HepG2 (cell line): Measurements from ENCODE around the gene METTL16. TPM values are rescaled to one million over a fixed set of nuclear protein-coding genes. Genes with fewer than 3 reads are reported as not detected.

Source experiments
- ATAC-seq: fragments of 200-7000 bp; cut with Tn5 transposase; 3 replicates; pipeline ENCODE4 v1.9.1; 2020; ENCODE audit warnings: mild to moderate bottlenecking, moderate library complexity
- BruUV-seq: library from RNA; stranded (reverse); fragments of 400-500 nt; replicated peaks from 2 replicates; lab custom pipeline; 2021; lab: Mats Ljungman, UMichigan
- CTCF ChIA-PET: fragments of 300-600 bp; formaldehyde crosslinking; extraction: SDS; loops from one replicate; lab custom pipeline; 2021; ENCODE audit warnings: low total read pairs, inconsistent platforms, low intra/inter-chr PET ratio; lab: Yijun Ruan, JAX
- POLR2A ChIA-PET: fragments of 350-600 bp; sonication (Branson Sonifier 250); formaldehyde crosslinking; loops from one replicate; lab custom pipeline; 2020; ENCODE audit warnings: antibody characterized with exemption, inconsistent platforms; lab: Yijun Ruan, JAX
- DNase-seq: peaks from one replicate; pipeline ENCODE4 v3.0.0-alpha.2; 2015; ENCODE audit warnings: low spot score
- FAIRE-seq: peaks from 3 replicates; lab custom pipeline; 2011; peaks lifted over from hg19 to GRCh38; lab: Jason Lieb, UNC
- H2AFZ ChIP-seq: one replicate; pipeline ENCODE4 v1.6.1; 2011; ENCODE audit warnings: low read length, inconsistent platforms
- H3K27ac ChIP-seq: fragments of 300-600 bp; 3 replicates; pipeline ENCODE4 v1.8.0; 2011; ENCODE audit warnings: mixed run types, mild to moderate bottlenecking, mixed read lengths, low read length, inconsistent platforms; ENCODE audit not compliant: insufficient read depth; ENCODE audit errors: extremely low read length
- H3K27me3 ChIP-seq, 2 experiments: fragments of 200-600 bp in 1 of 2; 2 replicates in 1 of 2; 3 replicates in 1 of 2; pipeline versions ENCODE4 v1.6.0 to v1.8.0; 2011; ENCODE audit warnings: low read length in 2 of 2, mild to moderate bottlenecking in 2 of 2, moderate library complexity in 2 of 2, inconsistent platforms in 1 of 2; ENCODE audit not compliant: insufficient read depth in 2 of 2, control insufficient read depth in 1 of 2
- H3K36me3 ChIP-seq, 2 experiments: fragments of 200-600 bp in 1 of 2; replicated peaks in 1 of 2; 2 replicates in 1 of 2; 3 replicates in 1 of 2; pipeline versions ENCODE4 v1.5.1 to v1.8.0; 2011; ENCODE audit warnings: low read length in 2 of 2, inconsistent platforms in 1 of 2; ENCODE audit not compliant: insufficient read depth in 2 of 2, control insufficient read depth in 1 of 2
- H3K4me1 ChIP-seq: 2 replicates; pipeline ENCODE4 v1.5.1; 2012; ENCODE audit warnings: low read length, inconsistent platforms; ENCODE audit not compliant: insufficient read depth
- H3K4me2 ChIP-seq: 2 replicates; pipeline ENCODE4 v1.6.0; 2011; ENCODE audit warnings: low read depth, low read length, inconsistent platforms
- H3K4me3 ChIP-seq, 3 experiments: fragments of 200-600 bp in 1 of 3; sonication (generic), shearing (Covaris generic) in 1 of 3; replicated peaks in 1 of 3; 2 replicates each; pipeline ENCODE4 v1.5.1; 2011 to 2016; ENCODE audit warnings: low read length in 3 of 3, inconsistent platforms in 2 of 3, low read depth in 2 of 3, mild to moderate bottlenecking in 2 of 3, control low read depth in 1 of 3, mixed read lengths in 1 of 3; ENCODE audit not compliant: insufficient read depth in 1 of 3
- H3K79me2 ChIP-seq: one replicate; pipeline ENCODE4 v1.6.1; 2011; ENCODE audit warnings: low read length, inconsistent platforms; ENCODE audit not compliant: insufficient read depth
- H3K9ac ChIP-seq: 2 replicates; pipeline ENCODE4 v1.6.0; 2011; ENCODE audit warnings: mild to moderate bottlenecking, low read depth, low read length, inconsistent platforms; ENCODE audit not compliant: insufficient read depth
- H3K9me3 ChIP-seq: 2 replicates; pipeline ENCODE4 v1.5.1; 2012; ENCODE audit warnings: mild to moderate bottlenecking, low read length
- H4K20me1 ChIP-seq: 2 replicates; pipeline ENCODE4 v1.6.0; 2011; ENCODE audit warnings: inconsistent platforms, mild to moderate bottlenecking, low read length, moderate library complexity; ENCODE audit not compliant: insufficient read depth
- AGO1 ChIP-seq: fragments of 200-400 bp; formaldehyde crosslinking; IDR thresholded peaks from 2 replicates; pipeline ENCODE4 v1.6.1; 2017; ENCODE audit warnings: mild to moderate bottlenecking, low read depth, low read length, moderate library complexity; ENCODE audit not compliant: poor library complexity, severe bottlenecking
- CCAR2 ChIP-seq: fragments of 200-400 bp; formaldehyde crosslinking; optimal IDR thresholded peaks from 2 replicates; pipeline ENCODE3; 2018; ENCODE audit warnings: low read depth, mild to moderate bottlenecking, low read length, moderate library complexity
- DZIP1 ChIP-seq: sonication (generic); formaldehyde crosslinking; IDR thresholded peaks from 2 replicates; pipeline ENCODE4 v1.5.0; 2020; ENCODE audit warnings: mild to moderate bottlenecking, missing genetic modification reagents
- HOXA5 ChIP-seq: sonication (generic); formaldehyde crosslinking; IDR thresholded peaks from 2 replicates; pipeline ENCODE4 v1.4.0; 2020; ENCODE audit warnings: missing genetic modification reagents
- NCOA2 ChIP-seq: sonication (generic); formaldehyde crosslinking; IDR thresholded peaks from 2 replicates; pipeline ENCODE4 v1.8.0; 2022; ENCODE audit warnings: inconsistent platforms
- RBFOX2 ChIP-seq: fragments of 200-400 bp; formaldehyde crosslinking; IDR thresholded peaks from 2 replicates; pipeline ENCODE4 v1.6.1; 2017; ENCODE audit warnings: low read depth, mild to moderate bottlenecking, low read length
- SAP130 ChIP-seq: IDR thresholded peaks from 2 replicates; pipeline ENCODE4 v1.6.1; 2016; ENCODE audit warnings: low read depth
- SMYD3 ChIP-seq: sonication (generic); formaldehyde crosslinking; IDR thresholded peaks from 2 replicates; pipeline ENCODE4 v1.8.1; 2023; ENCODE audit warnings: mild to moderate bottlenecking, missing genetic modification reagents
- SNAPC5 ChIP-seq: sonication (generic); formaldehyde crosslinking; IDR thresholded peaks from 2 replicates; pipeline ENCODE4 v1.8.1; 2023; ENCODE audit warnings: mild to moderate bottlenecking, missing genetic modification reagents, borderline replicate concordance
- SRSF9 ChIP-seq: fragments of 200-400 bp; formaldehyde crosslinking; IDR thresholded peaks from 2 replicates; pipeline ENCODE4 v1.6.1; 2018; ENCODE audit warnings: borderline replicate concordance, mild to moderate bottlenecking, low read depth, low read length; ENCODE audit not compliant: insufficient read depth, poor library complexity, severe bottlenecking
- SSRP1 ChIP-seq: IDR thresholded peaks from 2 replicates; pipeline ENCODE4 v1.6.1; 2016; ENCODE audit warnings: control low read depth
- STAT5B ChIP-seq: sonication (generic); formaldehyde crosslinking; IDR thresholded peaks from 2 replicates; pipeline ENCODE4 v1.4.0; 2020; ENCODE audit warnings: missing genetic modification reagents
- ZNF556 ChIP-seq: sonication (generic); formaldehyde crosslinking; IDR thresholded peaks from 2 replicates; pipeline ENCODE4 v1.4.0; 2020; ENCODE audit warnings: mild to moderate bottlenecking, missing genetic modification reagents, borderline replicate concordance
- ZSCAN22 ChIP-seq: sonication (generic); formaldehyde crosslinking; IDR thresholded peaks from 2 replicates; pipeline ENCODE4 v1.4.0; 2020; ENCODE audit warnings: mild to moderate bottlenecking, missing genetic modification reagents
- ZZZ3 ChIP-seq: sonication (generic); formaldehyde crosslinking; IDR thresholded peaks from 2 replicates; pipeline ENCODE4 v1.4.0; 2020; ENCODE audit warnings: missing genetic modification reagents, mild to moderate bottlenecking, borderline replicate concordance
- WGBS: methylation state at CpG from one replicate; pipeline ENCODE4 v1.1.6; 2017; ENCODE audit warnings: low lambda C conversion rate; 5-methylcytosine and 5-hydroxymethylcytosine counted together
- in situ Hi-C: cut with HindIII; loops from 2 replicates; pipeline ENCODE4 v1.10.0; 2017; ENCODE audit warnings: low pct_unique_long_range_greater_than_20kb; ENCODE audit not compliant: extremely low pct_ligation_motif_present
- intact Hi-C: fragments of 100-400 bp; cut with micrococcal nuclease; formaldehyde crosslinking; loops from one replicate; pipeline ENCODE4 v1.10.0; 2022; ENCODE audit not compliant: unreplicated experiment
- polyA plus RNA-seq, 8 experiments: library from polyadenylated mRNA; depleted of rRNA in 3 of 8; stranded (reverse) in 7 of 8; unstranded in 1 of 8; fragments of >200 nt; fragmentation: Illumina TruSeq in 4 of 8; extraction: Trizol in 4 of 8; gene quantifications; 2 replicates each; pipeline versions ENCODE4 v1.2.1 to v1.2.3, GENCODE V29; 2011 to 2016; ENCODE audit warnings: low read depth in 4 of 8, missing spikeins in 1 of 8, mixed read lengths in 1 of 8; ENCODE audit not compliant: insufficient read depth in 1 of 8
- total RNA-seq, 5 experiments: library from RNA; depleted of rRNA; stranded (reverse); fragments of >200 nt; fragmentation: Illumina TruSeq; extraction: Trizol; gene quantifications; 2 replicates each; pipeline ENCODE4 v1.2.3, GENCODE V29; 2016; ENCODE audit warnings: low read depth in 1 of 5

Gene METTL16
- total and polyA plus RNA-seq, 2 of the 13 experiments (the other 11 are each of a cell fraction or from before 2014, with no cell fraction given) = 11.6 to 18.5 TPM

- intact Hi-C loops = no loop called here
- no peak for FAIRE-seq
- BruUV-seq = no TSS peak
- Histone ChIP-seq H4K20me1 (0 out of 2 replicates have a peak, but pooled peaks cover 5% of the 10 kb centered on the region), H3K9me3 (no peaks in the 10 kb centered on the region), H3K4me1 (peaks cover 24% of the 10 kb centered on the region), H3K79me2 (peaks cover 38% of the 10 kb centered on the region), H3K4me3 (no peak overlapping the region), H2AFZ (no peak overlapping the region), H3K36me3 (peaks cover 3 to 14% of the 10 kb centered on the region in 2 experiments; a peak in 4 of 5 replicates), H3K4me2 (no peak overlapping the region), H3K9ac (no peak overlapping the region), H3K27me3 (no peaks in the 10 kb centered on the region), H3K27ac (no peak overlapping the region)
- ATAC-seq = no peak
- ChIA-PET POLR2A (no interaction called here), CTCF (no interaction called here)
- in situ Hi-C loops = no loop called here
- WGBS = 97% methylated on average over 7 of the region's 7 CpGs
- no peak for TF ChIP-seq ZZZ3 (CRISPR knock-in tag)
- no peak for TF ChIP-seq RBFOX2
- TF ChIP-seq SNAPC5 (CRISPR knock-in tag) = no peak
- no peak for TF ChIP-seq HOXA5 (CRISPR knock-in tag)
- TF ChIP-seq SSRP1 (CRISPR knock-in tag) = no peak
- TF ChIP-seq SAP130 = no peak
- no peak for DNase-seq
Measured at GRCh38 chr17:2482218-2482617, 29.5 kb downstream of the METTL16 start.

- in situ Hi-C loops = no loop called here
- WGBS = 97% methylated on average over 2 of the region's 2 CpGs
- H3K27ac ChIP-seq = no peak overlapping the region
- 0 out of 2 replicates have a peak, but pooled peaks cover 5% of the 10 kb centered on the region for H4K20me1 ChIP-seq
- TF ChIP-seq AGO1 = no peak
- TF ChIP-seq CCAR2 = no peak
- TF ChIP-seq DZIP1 (CRISPR knock-in tag) = no peak
- no peak for TF ChIP-seq ZSCAN22 (CRISPR knock-in tag)
- no peak for TF ChIP-seq SMYD3
- no peak for TF ChIP-seq NCOA2 (CRISPR knock-in tag)
- TF ChIP-seq SRSF9 = no peak
- no peak for TF ChIP-seq ZNF556 (CRISPR knock-in tag)
- no peak for TF ChIP-seq STAT5B (CRISPR knock-in tag)
- no peak overlapping the region for H3K4me2 ChIP-seq
- no peaks in the 10 kb centered on the region for H3K27me3 ChIP-seq
- FAIRE-seq (no peak), ATAC-seq (no peak), DNase-seq (no peak)
- intact Hi-C loops = no loop called here
- POLR2A ChIA-PET = no interaction called here
- H2AFZ ChIP-seq = no peak overlapping the region
- no peak overlapping the region for H3K9ac ChIP-seq
- H3K4me3 ChIP-seq = no peak overlapping the region
- BruUV-seq = no TSS peak
- peaks cover 38% of the 10 kb centered on the region for H3K79me2 ChIP-seq
- peaks cover 24% of the 10 kb centered on the region for H3K4me1 ChIP-seq
- peaks cover 5 to 16% of the 10 kb centered on the region in 2 experiments; a peak in 4 of 5 replicates for H3K36me3 ChIP-seq
- H3K9me3 ChIP-seq = no peaks in the 10 kb centered on the region
- CTCF ChIA-PET = no interaction called here
Measured at GRCh38 chr17:2481760-2482159, 29.9 kb downstream of the METTL16 start.
